Activated B cell treated with CpG ODN at 0.5 μM for 24 hours (primary cell): ENCODE results near the gene VPS35L. TPM values are rescaled to one million over a fixed set of nuclear protein-coding genes. Genes with fewer than 3 reads are reported as not detected.

Source experiments
- ATAC-seq: fragments of 200-7000 bp; cut with Tn5 transposase; one replicate; pipeline ENCODE4 v1.10.0; 2021; ENCODE audit warnings: low read depth, mild to moderate bottlenecking, moderate library complexity
- CTCF ChIA-PET: fragments of 350-600 bp; sonication (Branson Sonifier 250); formaldehyde crosslinking; loops from one replicate; lab custom pipeline; 2021; ENCODE audit warnings: antibody characterized with exemption; lab: Charles Lee
- POLR2A ChIA-PET: fragments of 350-600 bp; sonication (Branson Sonifier 250); formaldehyde crosslinking; loops from one replicate; lab custom pipeline; 2021; ENCODE audit warnings: antibody characterized with exemption; lab: Charles Lee
- DNase-seq: peaks from one replicate; pipeline ENCODE4 v3.0.0; 2022
- H3K27ac Mint-ChIP-seq: one replicate; pipeline ENCODE4 v1.8.0; 2020; ENCODE audit warnings: mixed read lengths
- H3K27me3 Mint-ChIP-seq: one replicate; pipeline ENCODE4 v1.8.0; 2021; ENCODE audit warnings: mixed read lengths
- H3K36me3 Mint-ChIP-seq: one replicate; pipeline ENCODE4 v1.8.0; 2021; ENCODE audit warnings: low read depth, mixed read lengths
- H3K4me1 Mint-ChIP-seq: one replicate; pipeline ENCODE4 v1.8.0; 2021; ENCODE audit warnings: mixed read lengths
- H3K4me3 Mint-ChIP-seq: one replicate; pipeline ENCODE4 v1.8.0; 2020; ENCODE audit warnings: mild to moderate bottlenecking, mixed read lengths
- H3K9me3 Mint-ChIP-seq: one replicate; pipeline ENCODE4 v1.8.0; 2020; ENCODE audit warnings: mixed read lengths
- intact Hi-C: fragments of 100-400 bp; cut with micrococcal nuclease; formaldehyde crosslinking; loops from one replicate; pipeline ENCODE4 v1.15.1; 2024
- total RNA-seq: library from RNA; stranded (reverse); gene quantifications from 2 replicates; pipeline ENCODE4 v1.2.3, GENCODE V29; 2022
- TF ChIP-seq, protein P1 (sequence below): fragments of 200-600 bp; IDR thresholded peaks from one replicate; pipeline ENCODE4 v1.8.0; 2022; ENCODE audit warnings: antibody characterized with exemption, mild to moderate bottlenecking

VPS35L gene, protein sequence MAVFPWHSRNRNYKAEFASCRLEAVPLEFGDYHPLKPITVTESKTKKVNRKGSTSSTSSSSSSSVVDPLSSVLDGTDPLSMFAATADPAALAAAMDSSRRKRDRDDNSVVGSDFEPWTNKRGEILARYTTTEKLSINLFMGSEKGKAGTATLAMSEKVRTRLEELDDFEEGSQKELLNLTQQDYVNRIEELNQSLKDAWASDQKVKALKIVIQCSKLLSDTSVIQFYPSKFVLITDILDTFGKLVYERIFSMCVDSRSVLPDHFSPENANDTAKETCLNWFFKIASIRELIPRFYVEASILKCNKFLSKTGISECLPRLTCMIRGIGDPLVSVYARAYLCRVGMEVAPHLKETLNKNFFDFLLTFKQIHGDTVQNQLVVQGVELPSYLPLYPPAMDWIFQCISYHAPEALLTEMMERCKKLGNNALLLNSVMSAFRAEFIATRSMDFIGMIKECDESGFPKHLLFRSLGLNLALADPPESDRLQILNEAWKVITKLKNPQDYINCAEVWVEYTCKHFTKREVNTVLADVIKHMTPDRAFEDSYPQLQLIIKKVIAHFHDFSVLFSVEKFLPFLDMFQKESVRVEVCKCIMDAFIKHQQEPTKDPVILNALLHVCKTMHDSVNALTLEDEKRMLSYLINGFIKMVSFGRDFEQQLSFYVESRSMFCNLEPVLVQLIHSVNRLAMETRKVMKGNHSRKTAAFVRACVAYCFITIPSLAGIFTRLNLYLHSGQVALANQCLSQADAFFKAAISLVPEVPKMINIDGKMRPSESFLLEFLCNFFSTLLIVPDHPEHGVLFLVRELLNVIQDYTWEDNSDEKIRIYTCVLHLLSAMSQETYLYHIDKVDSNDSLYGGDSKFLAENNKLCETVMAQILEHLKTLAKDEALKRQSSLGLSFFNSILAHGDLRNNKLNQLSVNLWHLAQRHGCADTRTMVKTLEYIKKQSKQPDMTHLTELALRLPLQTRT
- 59.7 and 66.0 TPM in 2 replicates for total RNA-seq

DNA sequence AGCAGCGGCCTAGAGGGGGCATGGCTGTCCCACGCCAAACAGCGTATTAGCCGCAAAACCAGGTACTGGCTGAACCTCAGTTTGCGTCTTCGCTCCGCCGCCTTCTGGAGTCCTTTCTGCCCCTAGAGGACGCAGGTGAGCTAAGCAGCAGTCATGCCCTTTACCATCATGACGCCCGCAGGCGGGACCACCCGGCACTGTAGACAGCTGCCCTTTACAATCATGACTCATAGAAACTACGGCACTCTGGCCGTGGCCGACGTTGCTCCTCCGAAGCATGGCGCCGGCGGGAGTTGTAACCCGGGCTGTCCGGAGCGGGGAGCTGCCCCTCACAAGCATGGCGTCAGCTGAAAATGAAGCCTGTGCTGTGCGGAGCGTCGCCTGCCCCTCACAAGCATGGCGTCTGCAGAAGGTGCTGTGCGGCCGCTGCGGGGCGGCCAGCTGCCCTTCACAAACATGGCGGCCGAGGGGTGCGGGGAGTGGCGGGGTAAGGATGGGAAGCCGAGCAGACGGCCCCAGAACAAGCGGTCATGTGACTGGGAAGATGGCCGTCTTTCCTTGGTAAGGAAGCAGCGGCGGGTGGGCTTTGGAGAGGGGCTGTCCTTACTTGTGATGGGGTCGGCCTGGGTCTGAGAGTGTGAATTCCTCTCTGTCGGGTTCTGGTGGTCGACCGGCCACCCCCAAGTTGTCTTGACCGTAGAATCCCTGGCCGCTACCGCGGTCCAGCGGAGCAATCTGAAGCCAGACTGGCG is at the start of gene VPS35L:
VPS35L (plus strand) TSS at position 518 of the 752 bp plus-strand sequence; CDS start at position 545, 27 bp downstream.
- peaks cover 26% of the 10 kb centered on the region for H3K4me1 Mint-ChIP-seq
- ChIA-PET POLR2A (interaction anchor here (0.6 to 3.2 kb wide), 17 partner anchors 8 to 1186 kb away, joined by 3 to 52 read pairs (median 5); partner anchors contain the start of genes ARL6IP1, CCP110, COQ7 and GDE1), CTCF (interaction anchor here (0.6 to 7.1 kb wide), 9 partner anchors 9 to 754 kb away, joined by 3 to 47 read pairs (median 5); partner anchors contain the start of genes ARL6IP1, GPRC5B, IQCK and KNOP1)
- H3K36me3 Mint-ChIP-seq: peaks cover 5% of the 10 kb centered on the region
- ATAC-seq (peak; percentile 94), DNase-seq (peak; percentile 95)
- peak within 1 kb of the TSS; percentile 91 for H3K27ac Mint-ChIP-seq
- no peaks in the 10 kb centered on the region for H3K9me3 Mint-ChIP-seq
- TF ChIP-seq, protein P1, sequence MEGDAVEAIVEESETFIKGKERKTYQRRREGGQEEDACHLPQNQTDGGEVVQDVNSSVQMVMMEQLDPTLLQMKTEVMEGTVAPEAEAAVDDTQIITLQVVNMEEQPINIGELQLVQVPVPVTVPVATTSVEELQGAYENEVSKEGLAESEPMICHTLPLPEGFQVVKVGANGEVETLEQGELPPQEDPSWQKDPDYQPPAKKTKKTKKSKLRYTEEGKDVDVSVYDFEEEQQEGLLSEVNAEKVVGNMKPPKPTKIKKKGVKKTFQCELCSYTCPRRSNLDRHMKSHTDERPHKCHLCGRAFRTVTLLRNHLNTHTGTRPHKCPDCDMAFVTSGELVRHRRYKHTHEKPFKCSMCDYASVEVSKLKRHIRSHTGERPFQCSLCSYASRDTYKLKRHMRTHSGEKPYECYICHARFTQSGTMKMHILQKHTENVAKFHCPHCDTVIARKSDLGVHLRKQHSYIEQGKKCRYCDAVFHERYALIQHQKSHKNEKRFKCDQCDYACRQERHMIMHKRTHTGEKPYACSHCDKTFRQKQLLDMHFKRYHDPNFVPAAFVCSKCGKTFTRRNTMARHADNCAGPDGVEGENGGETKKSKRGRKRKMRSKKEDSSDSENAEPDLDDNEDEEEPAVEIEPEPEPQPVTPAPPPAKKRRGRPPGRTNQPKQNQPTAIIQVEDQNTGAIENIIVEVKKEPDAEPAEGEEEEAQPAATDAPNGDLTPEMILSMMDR: no peak
- no peaks in the 10 kb centered on the region for H3K27me3 Mint-ChIP-seq
- H3K4me3 Mint-ChIP-seq: peak within 1 kb of the TSS; percentile 95
- intact Hi-C loops: loop anchor here (1.0 kb wide), 1 partner anchor 488 kb away; the partner anchor contains the start of gene COQ7

- ChIA-PET POLR2A (no interaction called here), CTCF (no interaction called here)
- Mint-ChIP-seq H3K27ac (no peak overlapping the region), H3K36me3 (peaks cover 66% of the 10 kb centered on the region), H3K4me1 (peaks cover 5% of the 10 kb centered on the region), H3K9me3 (no peaks in the 10 kb centered on the region), H3K4me3 (no peak overlapping the region), H3K27me3 (no peaks in the 10 kb centered on the region)
- TF ChIP-seq, protein P1: no peak
- intact Hi-C loops: no loop called here
- DNase-seq (no peak), ATAC-seq (no peak)
Observed at GRCh38 chr16:19506965-19507364, 48.5 kb upstream of the VPS35L start.

DNA sequence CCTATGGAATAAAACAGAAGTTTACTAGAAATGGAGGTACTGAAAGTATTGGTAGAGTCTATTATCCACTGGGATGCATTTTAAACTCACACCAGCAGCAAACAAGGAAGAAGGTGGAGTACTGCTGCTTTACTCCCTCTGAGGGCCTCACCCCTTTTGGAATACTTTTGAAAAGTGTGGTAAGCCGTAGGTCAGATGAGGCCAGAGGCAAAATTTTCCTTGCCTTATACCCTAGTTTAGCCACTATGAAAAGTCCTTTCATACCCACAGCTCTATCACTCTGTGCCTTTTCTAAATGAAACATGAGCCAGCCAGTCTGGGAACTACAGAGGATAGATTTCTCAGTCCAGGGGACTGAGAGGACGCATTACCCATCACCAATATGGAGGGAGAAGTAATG is 47.6 kb upstream of the VPS35L start:
- H3K9me3 Mint-ChIP-seq: no peaks in the 10 kb centered on the region
- no peak overlapping the region for H3K27ac Mint-ChIP-seq
- peaks cover 8% of the 10 kb centered on the region for H3K4me1 Mint-ChIP-seq
- TF ChIP-seq, protein P1: no peak
- POLR2A ChIA-PET: no interaction called here
- DNase-seq: no peak
- no peaks in the 10 kb centered on the region for H3K27me3 Mint-ChIP-seq
- peaks cover 65% of the 10 kb centered on the region for H3K36me3 Mint-ChIP-seq
- CTCF ChIA-PET: no interaction called here
- H3K4me3 Mint-ChIP-seq: no peak overlapping the region
- ATAC-seq: no peak
- intact Hi-C loops: no loop called here

DNA sequence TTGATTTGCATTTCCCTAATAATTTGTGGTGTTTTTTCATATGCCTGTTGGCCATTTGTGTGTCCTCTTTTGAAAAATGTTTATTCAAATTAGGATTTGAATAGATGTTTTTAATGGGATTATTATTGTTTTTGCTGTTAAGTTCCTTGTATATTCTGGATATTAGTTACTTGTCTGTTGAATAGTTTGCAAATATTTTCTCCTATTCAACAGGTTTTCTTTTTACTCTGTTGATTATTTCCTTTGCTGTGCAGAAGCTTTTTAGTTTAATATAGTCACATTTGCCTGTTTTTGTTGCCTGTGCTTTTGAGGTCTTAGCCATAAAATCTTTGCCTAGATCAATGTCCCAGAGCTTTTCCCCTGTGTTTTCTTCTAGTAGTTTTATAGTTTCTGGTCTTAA is 43.2 kb upstream of the VPS35L start:
- intact Hi-C loops: no loop called here
- Mint-ChIP-seq H3K9me3 (no peaks in the 10 kb centered on the region), H3K27me3 (no peaks in the 10 kb centered on the region), H3K36me3 (peaks cover 55% of the 10 kb centered on the region), H3K4me1 (peaks cover 20% of the 10 kb centered on the region), H3K27ac (no peak overlapping the region), H3K4me3 (no peak overlapping the region)
- TF ChIP-seq, protein P1: no peak
- DNase-seq (no peak), ATAC-seq (no peak)
- CTCF ChIA-PET: no interaction called here
- POLR2A ChIA-PET: interaction anchor here (0.8 to 1.7 kb wide), 3 partner anchors 11 to 302 kb away, joined by 3 to 4 read pairs (median 3); no protein-coding TSS in a partner anchor
